ENCODE data around the gene COPS3. TPM values are rescaled to one million over a fixed set of nuclear protein-coding genes. Genes with fewer than 3 reads are reported as not detected.
A peak's percentile ranks its signal among the peaks of the same experiment; 100 is the strongest.

COPS3 gene
- total and polyA plus RNA-seq, 9 of the 15 experiments (the other 6 are each of a cell fraction or from before 2014, with no cell fraction given) = 92.4 to 295 (median 167) TPM

- TF ChIP-seq USF1 (CRISPR knock-in tag; IDR thresholded peaks at IDR 0.05) (peak; percentile 91), MECOM (CRISPR knock-in tag; IDR thresholded peaks at IDR 0.05) (no peak), RBM34 (IDR thresholded peaks at IDR 0.05; ENCODE audit: borderline replicate concordance, insufficient read depth, low read length) (no peak), SRF (CRISPR knock-in tag; IDR thresholded peaks at IDR 0.05) (no peak; a peak in 1 of 4 replicates), ZNF436 (CRISPR knock-in tag; IDR thresholded peaks at IDR 0.05) (no peak), WHSC1 (IDR thresholded peaks at IDR 0.05; ENCODE audit: low read length) (no peak), FOXA3 (CRISPR knock-in tag; conservative IDR thresholded peaks at IDR 0.05 in 1 of 2, IDR thresholded peaks at IDR 0.05 in 1 of 2) (no peak), CREM (IDR thresholded peaks at IDR 0.05; ENCODE audit: low read depth) (no peak), NBN (IDR thresholded peaks at IDR 0.05; ENCODE audit: low read depth) (no peak), NFXL1 (CRISPR knock-in tag; IDR thresholded peaks at IDR 0.05) (no peak), ZNF592 (IDR thresholded peaks at IDR 0.05) (peak; percentile 57; the same call in 1 of the 2 replicates), HMG20A (CRISPR knock-in tag; conservative IDR thresholded peaks at IDR 0.05) (no peak), RFX7 (CRISPR knock-in tag; IDR thresholded peaks at IDR 0.05) (no peak), EHMT2 (IDR thresholded peaks at IDR 0.05) (no peak), HNRNPH1 (optimal IDR thresholded peaks at IDR 0.05; ENCODE audit: low read depth, low read length) (no peak), MYBL2 (IDR thresholded peaks at IDR 0.05; ENCODE audit: low read depth) (no peak), MYBL2 (CRISPR knock-in tag; IDR thresholded peaks at IDR 0.05; ENCODE audit: borderline replicate concordance) (no peak), MEF2D (tag; conservative IDR thresholded peaks at IDR 0.05; ENCODE audit: low read depth) (no peak), ZNF395 (CRISPR knock-in tag; IDR thresholded peaks at IDR 0.05) (no peak), CCNT2 (IDR thresholded peaks at IDR 0.05; ENCODE audit: borderline replicate concordance, extremely low read depth, insufficient read length, low read depth, low read length) (no peak), ETS2 (tag; IDR thresholded peaks at IDR 0.05; ENCODE audit: borderline replicate concordance, poor library complexity, severe bottlenecking) (no peak), ELF2 (CRISPR knock-in tag; IDR thresholded peaks at IDR 0.05) (no peak), MCM7 (IDR thresholded peaks at IDR 0.05) (no peak), CBFA2T2 (conservative IDR thresholded peaks at IDR 0.05) (peak; percentile 49), PCBP1 (IDR thresholded peaks at IDR 0.05; ENCODE audit: low read depth, low read length, poor library complexity, severe bottlenecking) (no peak)
Measured at GRCh38 chr17:17305281-17305801, 24.3 kb upstream of the COPS3 start (continued).

All from K562 (cell line).